Heart right ventricle (tissue), 16 donors: ENCODE data around the gene KDM2B. TPM values are rescaled to one million over a fixed set of nuclear protein-coding genes. Genes with fewer than 3 reads are reported as not detected.

Source experiments
- ATAC-seq, 8 donors: fragments of 200-7000 bp; cut with Tn5 transposase; one replicate each; pipeline ENCODE4 v1.9.1; 2020; ENCODE audit warnings: mild to moderate bottlenecking in 8 of 8, moderate library complexity in 8 of 8, moderate number of reproducible peaks in 1 of 8
- DNase-seq, 2 donors: peaks; one replicate each; pipeline ENCODE4 v3.0.0-alpha.2; 2020
- H3K27ac ChIP-seq, 10 donors: fragments of 200-600 bp; sonication (generic) in 2 of 10; one replicate each; pipeline versions ENCODE4 v1.5.0 to v1.8.0; 2020 to 2022; ENCODE audit warnings: mild to moderate bottlenecking in 3 of 10
- H3K27me3 ChIP-seq, 7 donors: fragments of 200-600 bp; one replicate each; pipeline ENCODE4 v1.8.0; 2021 to 2022; ENCODE audit warnings: mild to moderate bottlenecking in 2 of 7
- H3K36me3 ChIP-seq, 9 donors: fragments of 200-600 bp; sonication (generic) in 1 of 9; one replicate each; pipeline versions ENCODE4 v1.5.0 to v1.8.0; 2020 to 2022; ENCODE audit warnings: mild to moderate bottlenecking in 2 of 9
- H3K4me1 ChIP-seq, 9 donors: fragments of 200-600 bp; sonication (generic) in 1 of 9; one replicate each; pipeline versions ENCODE4 v1.5.0 to v1.8.0; 2020 to 2022; ENCODE audit warnings: mild to moderate bottlenecking in 4 of 9
- H3K4me3 ChIP-seq, 10 donors: fragments of 200-600 bp; sonication (generic) in 2 of 10; one replicate each; pipeline versions ENCODE4 v1.5.0 to v1.8.0; 2020 to 2022; ENCODE audit warnings: mild to moderate bottlenecking in 7 of 10, moderate library complexity in 2 of 10
- H3K9me3 ChIP-seq, 11 donors: fragments of 200-600 bp in 10 of 11; sonication (generic) in 2 of 11; one replicate each; pipeline versions ENCODE4 v1.5.0 to v1.8.0; 2013 to 2022; ENCODE audit warnings: mild to moderate bottlenecking in 2 of 11, control low read depth in 1 of 11, moderate library complexity in 1 of 11
- CTCF ChIP-seq, 9 donors: fragments of 200-600 bp; sonication (generic) in 2 of 9; IDR thresholded peaks; one replicate each; pipeline versions ENCODE4 v1.5.0 to v1.8.0; 2021 to 2022; ENCODE audit warnings: antibody characterized with exemption in 9 of 9, mild to moderate bottlenecking in 5 of 9, moderate library complexity in 1 of 9
- WGBS, 2 donors: extraction: QIAGEN DNeasy Blood & Tissue Kit; methylation state at CpG; one replicate each; pipeline ENCODE4 v1.1.7; 2013; ENCODE audit warnings: inconsistent platforms in 1 of 2; 5-methylcytosine and 5-hydroxymethylcytosine counted together
- intact Hi-C, 10 donors: fragments of 100-400 bp; cut with DNase I; formaldehyde crosslinking; loops; one replicate each; pipeline versions ENCODE4 v1.11.1 to v1.14.2; 2022
- polyA plus RNA-seq, 2 donors: library from polyadenylated mRNA; stranded (reverse); fragments of 200-250 nt; gene quantifications; one replicate each; pipeline ENCODE4 v1.2.3, GENCODE V29; 2013
- total RNA-seq, 10 donors: library from RNA; stranded (reverse); fragmentation: NEBNext Ultra II Directional in 3 of 10; extraction: Animal tissue kit (Norgen Biotek cat#: 25700) in 3 of 10; gene quantifications; one replicate each; pipeline versions ENCODE4 v1.2.1 to v1.2.4, GENCODE V29; 2021 to 2023
- donor health status: Arrhythmogenic right ventricular cardiomyopathy.
- donor health status: ischemic (EF 13 %, LVEDD 7.1; RV severe dilation, severe dysfunction).
- donor health status: healthy with polysubstance abuse.
- donor health status: DM: no; HTN: yes; CAD: no.
- donor health status: DM: no; HTN: no; CAD: no.
- donor health status: ischemic (EF 25% LVEDD 6.9; RV normal size, moderate dysfunction).
- donor health status: ischemic (EF 25% LVEDD 5.7; RV mildly dilated, moderate dysfunction).
- donor health status: healthy.
- donor health status: DM: yes; HTN: yes; CAD: no.
- donor health status: Ischemic cardiomyopathy.
- donor health status: ischemic (EF 35%, LVEDD 5.7; RV mildly dilated, moderate dysfunction).
- donor health status: nonischemic (EF 11% LVEDD 7.7; RV severe dilation, severe dysfunction).
- donor health status: DM: yes; HTN: yes; CAD: no.
- donor health status: PGD.
- donor health status: ischemic (EF 29% LVEDD 5.4; RV normal size, mild dysfunction).
- donor health status: nonischemic (EF 23%, LVEDD 6.1; RV moderate dilation, normal function).

Gene KDM2B
- total and polyA plus RNA-seq, 12 donors = 4.8 to 18.4 (median 13.6) TPM

GRCh38 chr12:121513464-121514183, 67.2 kb downstream of the KDM2B start:
- ATAC-seq = peak in 4 of 8 donors; percentile 39 to 51 (median 50)
- H3K27ac ChIP-seq = no peak overlapping the region
- TF ChIP-seq CTCF (IDR thresholded peaks at IDR 0.05) = no peak
- no peak overlapping the region for H3K4me3 ChIP-seq
- peaks cover 0 to 69% (median 9%) of the 10 kb centered on the region in 9 donors for H3K36me3 ChIP-seq
- intact Hi-C loops = no loop called here
- 86% methylated on average over 17 of the region's 17 CpGs for WGBS, 2 donors
- no peaks in the 10 kb centered on the region for H3K27me3 ChIP-seq
- no peak for DNase-seq
- no peaks in the 10 kb centered on the region for H3K9me3 ChIP-seq
- H3K4me1 ChIP-seq = peaks cover 0 to 2% (median 0%) of the 10 kb centered on the region in 9 donors

GRCh38 chr12:121512561-121512960, 68.3 kb downstream of the KDM2B start:
- no peaks in the 10 kb centered on the region for H3K4me1 ChIP-seq
- ATAC-seq = peak in 3 of 8 donors; percentile 25 to 37 (median 30)
- H3K4me3 ChIP-seq = no peak overlapping the region
- 68 to 69% methylated on average over 12 of the region's 12 CpGs for WGBS, 2 donors
- no peak overlapping the region for H3K27ac ChIP-seq
- no peaks in the 10 kb centered on the region for H3K9me3 ChIP-seq
- DNase-seq = no peak
- no peaks in the 10 kb centered on the region for H3K27me3 ChIP-seq
- no peak for TF ChIP-seq CTCF (IDR thresholded peaks at IDR 0.05)
- intact Hi-C loops = no loop called here
- peaks cover 0 to 75% (median 13%) of the 10 kb centered on the region in 9 donors for H3K36me3 ChIP-seq

GRCh38 chr12:121511916-121512315, 68.9 kb downstream of the KDM2B start:
- ATAC-seq (peak in 1 of 8 donors; percentile 40), DNase-seq (no peak)
- intact Hi-C loops = no loop called here
- H3K36me3 ChIP-seq = peaks cover 0 to 81% (median 13%) of the 10 kb centered on the region in 9 donors
- peak overlapping the region in 1 of 10 donors; percentile 10 for H3K27ac ChIP-seq
- no peaks in the 10 kb centered on the region for H3K9me3 ChIP-seq
- WGBS, 2 donors = 69 to 72% methylated on average over 12 of the region's 12 CpGs
- no peaks in the 10 kb centered on the region for H3K4me1 ChIP-seq
- no peak for TF ChIP-seq CTCF (IDR thresholded peaks at IDR 0.05)
- no peaks in the 10 kb centered on the region for H3K27me3 ChIP-seq
- no peak overlapping the region for H3K4me3 ChIP-seq

- Histone ChIP-seq H3K4me1 (no peaks in the 10 kb centered on the region), H3K27ac (no peak overlapping the region), H3K9me3 (no peaks in the 10 kb centered on the region), H3K36me3 (peaks cover 0 to 81% (median 13%) of the 10 kb centered on the region in 9 donors), H3K27me3 (no peaks in the 10 kb centered on the region), H3K4me3 (no peak overlapping the region)
- 93 to 94% methylated on average over 16 of the region's 16 CpGs for WGBS, 2 donors
- ATAC-seq = no peak
- intact Hi-C loops = loop anchor here in 2 of 10 donors (5.0 to 10.0 kb wide), 2 partner anchors 33 to 115 kb away; partner anchors contain the start of gene ORAI1 (in 1 of the 2)
- TF ChIP-seq CTCF (IDR thresholded peaks at IDR 0.05) = no peak
- no peak for DNase-seq
Observed at GRCh38 chr12:121509339-121509738, 71.5 kb downstream of the KDM2B start.
